Glomerular endothelial cell (primary cell): ENCODE results near the gene PRELID1. TPM values are rescaled to one million over a fixed set of nuclear protein-coding genes. Genes with fewer than 3 reads are reported as not detected.
"Not testable (repeated sequence)": the region's sequence is repeated elsewhere in the genome, so short reads cannot be mapped to it uniquely, and the experiment has no call there.

Source experiments
- DNase-seq: peaks from one replicate; pipeline ENCODE4 v3.0.0-alpha.2; 2011; ENCODE audit warnings: low read depth, low spot score; ENCODE audit errors: extremely low read depth
- total RNA-seq: library from RNA; depleted of rRNA; stranded (reverse); fragments of >200 nt; gene quantifications from 2 replicates; pipeline ENCODE4 v1.2.3, GENCODE V29; 2015

PRELID1 gene
- total RNA-seq: 145 and 147 TPM in 2 replicates

- DNase-seq: no peak
Observed at GRCh38 chr5:177303121-177303924, at the start of gene PRELID1, which contains the start of gene RAB24. TSS of gene PRELID1 (plus strand) at chr5:177303799. CDS start at chr5:177303986, 187 bp downstream. TSS of gene RAB24 (minus strand) at chr5:177303719. CDS start at chr5:177303288, 431 bp downstream.

GRCh38 chr5:177256296-177256695, 47.3 kb upstream of the PRELID1 start:
- DNase-seq: no peak

- DNase-seq: not testable (repeated sequence)
Observed at GRCh38 chr5:177258711-177259110, 44.9 kb upstream of the PRELID1 start.

- DNase-seq: no peak
Observed at GRCh38 chr5:177260961-177261360, 42.6 kb upstream of the PRELID1 start.

GRCh38 chr5:177261510-177261909, 42.1 kb upstream of the PRELID1 start:
- DNase-seq: no peak

GRCh38 chr5:177264178-177264577, 39.4 kb upstream of the PRELID1 start:
- DNase-seq: no peak

GRCh38 chr5:177265395-177265794, 38.2 kb upstream of the PRELID1 start:
- no peak for DNase-seq

- no peak for DNase-seq
Observed at GRCh38 chr5:177269232-177269895, 34.2 kb upstream of the PRELID1 start.

- DNase-seq: no peak
Observed at GRCh38 chr5:177269976-177270375, 33.6 kb upstream of the PRELID1 start.

GRCh38 chr5:177270653-177271052, 32.9 kb upstream of the PRELID1 start:
- DNase-seq: no peak

- DNase-seq: no peak
Observed at GRCh38 chr5:177271113-177271512, 32.5 kb upstream of the PRELID1 start.

- DNase-seq: no peak
Observed at GRCh38 chr5:177275883-177276282, 27.7 kb upstream of the PRELID1 start.

GRCh38 chr5:177276886-177277285, 26.7 kb upstream of the PRELID1 start:
- no peak for DNase-seq

GRCh38 chr5:177288191-177288590, 15.4 kb upstream of the PRELID1 start:
- DNase-seq: no peak

GRCh38 chr5:177290816-177291596, 12.6 kb upstream of the PRELID1 start:
- no peak for DNase-seq

GRCh38 chr5:177291735-177292134, 11.9 kb upstream of the PRELID1 start:
- DNase-seq: no peak

GRCh38 chr5:177293819-177294581, 9.6 kb upstream of the PRELID1 start:
- no peak for DNase-seq

GRCh38 chr5:177294632-177295031, 9.0 kb upstream of the PRELID1 start:
- no peak for DNase-seq

GRCh38 chr5:177295924-177296323, 7.7 kb upstream of the PRELID1 start:
- no peak for DNase-seq

GRCh38 chr5:177296581-177296980, 7.0 kb upstream of the PRELID1 start:
- DNase-seq: no peak
